ENCODE measurements around the gene SUCLG2.

Gene SUCLG2

GRCh38 chr3:67515778-67516177 is 138.6 kb downstream of the SUCLG2 start:
- TF ChIP-seq SNAI2 (CRISPR knock-in tag; IDR thresholded peaks at IDR 0.05) = no peak
- TF ChIP-seq ARNTL (CRISPR knock-in tag; IDR thresholded peaks at IDR 0.05; ENCODE audit: borderline replicate concordance, low read depth) = no peak
- no peak for ATAC-seq

GRCh38 chr3:67509471-67510075 is 144.8 kb downstream of the SUCLG2 start:
- ATAC-seq = peak; percentile 48; the same call in 2 of the 3 replicates
- no peak for TF ChIP-seq ZFP3 (CRISPR knock-in tag; IDR thresholded peaks at IDR 0.05)
- no peak for TF ChIP-seq TCF4 (CRISPR knock-in tag; IDR thresholded peaks at IDR 0.05; ENCODE audit: borderline replicate concordance)
- TF ChIP-seq GLIS3 (CRISPR knock-in tag; IDR thresholded peaks at IDR 0.05) = no peak
- TF ChIP-seq ESRRG (CRISPR knock-in tag; IDR thresholded peaks at IDR 0.05) = no peak
- no peak for TF ChIP-seq ARNTL (CRISPR knock-in tag; IDR thresholded peaks at IDR 0.05; ENCODE audit: borderline replicate concordance, low read depth)
- TF ChIP-seq ZNF565 (CRISPR knock-in tag; conservative IDR thresholded peaks at IDR 0.05; ENCODE audit: low read depth) = no peak
- TF ChIP-seq POU6F1 (CRISPR knock-in tag; IDR thresholded peaks at IDR 0.05; ENCODE audit: borderline replicate concordance, low read depth) = no peak
- no peak for TF ChIP-seq ZNF8 (CRISPR knock-in tag; IDR thresholded peaks at IDR 0.05)
- no peak for TF ChIP-seq BACH2 (CRISPR knock-in tag; IDR thresholded peaks at IDR 0.05; ENCODE audit: borderline replicate concordance)
- TF ChIP-seq TSHZ2 (CRISPR knock-in tag; IDR thresholded peaks at IDR 0.05) = no peak
- TF ChIP-seq ISL1 (CRISPR knock-in tag; IDR thresholded peaks at IDR 0.05) = no peak
- no peak for TF ChIP-seq PATZ1 (CRISPR knock-in tag; IDR thresholded peaks at IDR 0.05; ENCODE audit: borderline replicate concordance)
- TF ChIP-seq CREB5 (CRISPR knock-in tag; IDR thresholded peaks at IDR 0.05; ENCODE audit: low read depth) = no peak
- no peak for TF ChIP-seq CSRNP3 (CRISPR knock-in tag; IDR thresholded peaks at IDR 0.05)
- no peak for TF ChIP-seq PPARA (CRISPR knock-in tag; IDR thresholded peaks at IDR 0.05; ENCODE audit: borderline replicate concordance)
- TF ChIP-seq RARB (CRISPR knock-in tag; IDR thresholded peaks at IDR 0.05) = no peak
- TF ChIP-seq CSDC2 (CRISPR knock-in tag; IDR thresholded peaks at IDR 0.05) = no peak
- no peak for TF ChIP-seq OSR1 (CRISPR knock-in tag; IDR thresholded peaks at IDR 0.05)
- no peak for TF ChIP-seq ZC3H10 (CRISPR knock-in tag; IDR thresholded peaks at IDR 0.05)

GRCh38 chr3:67507584-67507983 is 146.8 kb downstream of the SUCLG2 start:
- ATAC-seq = no peak
- TF ChIP-seq RARB (CRISPR knock-in tag; IDR thresholded peaks at IDR 0.05) (no peak), ARNTL (CRISPR knock-in tag; IDR thresholded peaks at IDR 0.05; ENCODE audit: borderline replicate concordance, low read depth) (no peak), OSR1 (CRISPR knock-in tag; IDR thresholded peaks at IDR 0.05) (no peak), ZNF565 (CRISPR knock-in tag; conservative IDR thresholded peaks at IDR 0.05; ENCODE audit: low read depth) (no peak), CREB5 (CRISPR knock-in tag; IDR thresholded peaks at IDR 0.05; ENCODE audit: low read depth) (no peak), PATZ1 (CRISPR knock-in tag; IDR thresholded peaks at IDR 0.05; ENCODE audit: borderline replicate concordance) (no peak), CSDC2 (CRISPR knock-in tag; IDR thresholded peaks at IDR 0.05) (no peak)

Measured in SK-N-SH treated with all-trans-retinoic acid at 6 μM for 48 hours (cell line).